Heart left ventricle (tissue), 16 donors: ENCODE measurements around the gene GCFC2. TPM values are rescaled to one million over a fixed set of nuclear protein-coding genes. Genes with fewer than 3 reads are reported as not detected.

Source experiments
- ATAC-seq, 4 donors: fragments of 200-7000 bp; cut with Tn5 transposase; one replicate each; pipeline ENCODE4 v1.9.1; 2020 to 2022; ENCODE audit warnings: moderate library complexity in 4 of 4, mild to moderate bottlenecking in 3 of 4, moderate number of reproducible peaks in 1 of 4
- DNase-seq, 5 donors: peaks; one replicate each; pipeline ENCODE4 v3.0.0-alpha.2; 2020
- H3K27ac ChIP-seq, 12 donors: fragments of 200-600 bp; sonication (generic) in 4 of 12; one replicate each; pipeline versions ENCODE4 v1.5.0 to v1.8.0; 2016 to 2022; ENCODE audit warnings: mild to moderate bottlenecking in 2 of 12
- H3K27me3 ChIP-seq, 9 donors: fragments of 200-600 bp; sonication (generic) in 2 of 9; one replicate each; pipeline versions ENCODE4 v1.5.1 to v1.8.0; 2016 to 2022; ENCODE audit warnings: mild to moderate bottlenecking in 3 of 9
- H3K36me3 ChIP-seq, 9 donors: fragments of 200-600 bp; sonication (generic) in 2 of 9; one replicate each; pipeline versions ENCODE4 v1.5.0 to v1.8.0; 2018 to 2022; ENCODE audit warnings: mild to moderate bottlenecking in 2 of 9
- H3K4me1 ChIP-seq, 12 donors: fragments of 200-600 bp; sonication (generic) in 4 of 12; one replicate each; pipeline versions ENCODE4 v1.5.0 to v1.8.0; 2016 to 2022; ENCODE audit warnings: mild to moderate bottlenecking in 3 of 12
- H3K4me3 ChIP-seq, 12 donors: fragments of 200-600 bp; sonication (generic) in 4 of 12; one replicate each; pipeline versions ENCODE4 v1.5.0 to v1.8.0; 2017 to 2022; ENCODE audit warnings: mild to moderate bottlenecking in 9 of 12, moderate library complexity in 4 of 12
- H3K9me3 ChIP-seq, 12 donors: fragments of 200-600 bp; sonication (generic) in 4 of 12; one replicate each; pipeline versions ENCODE4 v1.5.0 to v1.8.0; 2016 to 2022; ENCODE audit warnings: mild to moderate bottlenecking in 1 of 12
- CTCF ChIP-seq, 12 donors: fragments of 200-600 bp; sonication (generic) in 4 of 12; IDR thresholded peaks; one replicate each; pipeline versions ENCODE4 v1.5.0 to v1.8.0; 2018 to 2022; ENCODE audit warnings: antibody characterized with exemption in 12 of 12, mild to moderate bottlenecking in 5 of 12
- POLR2A ChIP-seq, 2 donors: fragments of 450-650 bp; IDR thresholded peaks; one replicate each; pipeline ENCODE4 v1.6.1; 2017; ENCODE audit warnings: antibody characterized with exemption in 2 of 2, mild to moderate bottlenecking in 2 of 2, moderate library complexity in 2 of 2
- WGBS, 4 donors: extraction: QIAGEN DNeasy Blood & Tissue Kit in 2 of 4; methylation state at CpG; one replicate each; pipeline versions ENCODE4 v1.1.5 to v1.1.7; 2013 to 2018; 5-methylcytosine and 5-hydroxymethylcytosine counted together
- intact Hi-C, 10 donors: fragments of 100-400 bp; cut with DNase I; formaldehyde crosslinking; loops; one replicate each; pipeline versions ENCODE4 v1.11.1 to v1.14.2; 2022
- polyA plus RNA-seq, 2 donors: library from polyadenylated mRNA; stranded (reverse); fragments of 200-250 nt; gene quantifications; one replicate each; pipeline ENCODE4 v1.2.3, GENCODE V29; 2013
- total RNA-seq, 9 donors: library from RNA; depleted of rRNA in 2 of 9; stranded (reverse); fragments of >200 nt in 2 of 9; fragmentation: NEBNext Ultra II Directional in 3 of 9; extraction: Animal tissue kit (Norgen Biotek cat#: 25700) in 3 of 9; gene quantifications; one replicate each; pipeline versions ENCODE4 v1.1.0 to v1.2.4, GENCODE V29; 2016 to 2023
- donor health status: ischemic (EF 13 %, LVEDD 7.1; RV severe dilation, severe dysfunction).
- donor health status: healthy with polysubstance abuse.
- donor health status: DM: no; HTN: yes; CAD: no.
- donor health status: DM: no; HTN: no; CAD: no.
- donor health status: ischemic (EF 25% LVEDD 6.9; RV normal size, moderate dysfunction).
- donor health status: ischemic (EF 25% LVEDD 5.7; RV mildly dilated, moderate dysfunction).
- donor health status: healthy.
- donor health status: DM: yes; HTN: yes; CAD: no.
- donor health status: ischemic (EF 35%, LVEDD 5.7; RV mildly dilated, moderate dysfunction).
- donor health status: nonischemic (EF 11% LVEDD 7.7; RV severe dilation, severe dysfunction).
- donor health status: DM: yes; HTN: yes; CAD: no.
- donor health status: PGD.
- donor health status: ischemic (EF 29% LVEDD 5.4; RV normal size, mild dysfunction).
- donor health status: nonischemic (EF 23%, LVEDD 6.1; RV moderate dilation, normal function).

GCFC2 gene
- total and polyA plus RNA-seq, 11 donors, result 7.2 to 16.5 (median 13.2) TPM

GRCh38 chr2:75751360-75751759 is 40.6 kb upstream of the GCFC2 start:
- no peaks in the 10 kb centered on the region for H3K4me1 ChIP-seq
- no peaks in the 10 kb centered on the region for H3K27me3 ChIP-seq
- no peak for TF ChIP-seq CTCF (IDR thresholded peaks at IDR 0.05)
- TF ChIP-seq POLR2A (IDR thresholded peaks at IDR 0.05), result no peak
- 78 to 92% (median 90%) methylated on average over 4 of the region's 4 CpGs for WGBS, 4 donors
- intact Hi-C loops, result no loop called here
- DNase-seq, result no peak
- H3K36me3 ChIP-seq, result no peaks in the 10 kb centered on the region
- no peak overlapping the region for H3K4me3 ChIP-seq
- no peaks in the 10 kb centered on the region for H3K9me3 ChIP-seq
- ATAC-seq, result no peak
- H3K27ac ChIP-seq, result no peak overlapping the region

- Histone ChIP-seq H3K4me3 (no peak overlapping the region), H3K27me3 (peaks cover 0 to 8% (median 0%) of the 10 kb centered on the region in 9 donors), H3K4me1 (no peaks in the 10 kb centered on the region), H3K9me3 (peaks cover 0 to 7% (median 0%) of the 10 kb centered on the region in 12 donors), H3K36me3 (no peaks in the 10 kb centered on the region), H3K27ac (no peak overlapping the region)
- ATAC-seq (no peak), DNase-seq (no peak)
- TF ChIP-seq CTCF (IDR thresholded peaks at IDR 0.05) (no peak), POLR2A (IDR thresholded peaks at IDR 0.05) (no peak)
- intact Hi-C loops, result no loop called here
- WGBS, 4 donors, result 92 to 100% (median 97%) methylated on average over 1 of the region's 1 CpG
Observed at GRCh38 chr2:75737961-75738360, 27.2 kb upstream of the GCFC2 start.

GRCh38 chr2:75736276-75736675 is 25.6 kb upstream of the GCFC2 start:
- TF ChIP-seq CTCF (IDR thresholded peaks at IDR 0.05) (no peak), POLR2A (IDR thresholded peaks at IDR 0.05) (no peak)
- H3K4me3 ChIP-seq, result no peak overlapping the region
- no peak for ATAC-seq
- WGBS, 4 donors, result 80 to 87% (median 83%) methylated on average over 4 of the region's 4 CpGs
- H3K4me1 ChIP-seq, result no peaks in the 10 kb centered on the region
- no peaks in the 10 kb centered on the region for H3K36me3 ChIP-seq
- H3K27ac ChIP-seq, result no peak overlapping the region
- H3K9me3 ChIP-seq, result no peaks in the 10 kb centered on the region
- H3K27me3 ChIP-seq, result peaks cover 0 to 8% (median 3%) of the 10 kb centered on the region in 9 donors
- DNase-seq, result no peak
- intact Hi-C loops, result no loop called here

- intact Hi-C loops, result no loop called here
- 69 to 80% (median 72%) methylated on average over 5 of the region's 5 CpGs for WGBS, 4 donors
- peaks cover 0 to 16% (median 3%) of the 10 kb centered on the region in 9 donors for H3K27me3 ChIP-seq
- TF ChIP-seq POLR2A (IDR thresholded peaks at IDR 0.05) (no peak), CTCF (IDR thresholded peaks at IDR 0.05) (peak in 3 of 12 donors; percentile 12 to 24 (median 22))
- no peaks in the 10 kb centered on the region for H3K36me3 ChIP-seq
- H3K4me3 ChIP-seq, result no peak overlapping the region
- DNase-seq (no peak), ATAC-seq (no peak)
- H3K27ac ChIP-seq, result no peak overlapping the region
- no peaks in the 10 kb centered on the region for H3K4me1 ChIP-seq
- H3K9me3 ChIP-seq, result no peaks in the 10 kb centered on the region
Observed at GRCh38 chr2:75729861-75730260, 19.1 kb upstream of the GCFC2 start.
